ENCODE results near the gene REPIN1. TPM values are rescaled to one million over a fixed set of nuclear protein-coding genes. Genes with fewer than 3 reads are reported as not detected.
A peak's percentile ranks its signal among the peaks of the same experiment; 100 is the strongest.
"Not testable (repeated sequence)": the region's sequence is repeated elsewhere in the genome, so short reads cannot be mapped to it uniquely, and the experiment has no call there.

REPIN1 gene
- total RNA-seq, 2 experiments from 2014 or later, result 48.2 to 55.6 TPM

DNA sequence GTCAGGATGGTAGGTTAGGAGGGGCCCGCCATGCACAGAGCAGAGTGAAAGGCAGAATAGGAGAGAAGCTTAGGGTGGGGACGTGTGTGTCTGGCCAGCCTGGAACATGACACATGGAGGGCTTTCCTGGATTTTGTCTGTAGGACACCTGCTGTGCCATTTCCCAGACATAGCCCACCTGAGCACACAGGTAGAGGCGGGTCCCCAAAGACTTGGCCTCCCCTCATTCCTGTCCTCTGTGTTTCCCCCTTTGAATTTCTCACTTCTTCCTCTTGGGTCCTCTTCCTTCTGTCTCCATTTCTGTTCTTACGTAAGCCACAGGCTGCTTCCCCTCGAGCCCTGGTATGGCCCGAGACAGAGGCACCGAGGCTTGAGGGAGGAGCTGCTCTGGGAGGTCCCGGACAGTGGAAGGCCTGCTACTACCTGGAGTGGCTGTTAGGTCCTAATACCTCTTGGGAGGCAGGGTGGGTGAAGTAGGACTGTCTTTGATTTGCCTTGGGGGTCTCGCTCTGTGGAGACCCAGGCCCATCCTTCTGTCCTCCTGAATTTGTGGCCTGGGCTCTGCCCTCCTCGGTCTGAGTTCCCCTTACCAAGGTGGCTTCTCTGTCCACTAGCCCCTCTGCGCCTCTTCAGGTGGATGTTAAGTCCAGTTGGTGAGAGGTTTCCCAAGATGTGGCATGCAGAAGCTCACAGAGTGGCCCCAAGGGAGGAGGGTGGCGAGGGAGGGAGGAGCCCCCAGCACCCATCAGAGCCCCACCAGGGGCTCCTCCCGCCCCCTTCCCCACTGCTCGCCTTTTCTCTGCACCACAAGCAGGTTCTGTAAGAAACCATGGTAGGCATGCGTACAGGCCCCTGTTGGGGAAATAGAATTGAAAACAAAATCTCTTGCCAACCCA lies 16.0 kb downstream of the REPIN1 start:
- intact Hi-C loops (cut with DNase I, micrococcal nuclease), result no loop called here
- ChIA-PET POLR2A (no interaction called here), CTCF (interaction anchor here (0.7 kb wide), 1 partner anchor 35 kb away, joined by 4 read pairs; no protein-coding TSS in a partner anchor)
- DNase-seq, result no peak
- H3K27ac Mint-ChIP-seq, result no peak overlapping the region
- no peaks in the 10 kb centered on the region for H3K9me3 Mint-ChIP-seq (ENCODE audit: low read depth)
- no peak overlapping the region for H3K4me3 Mint-ChIP-seq
- H3K4me1 Mint-ChIP-seq, result peaks cover 17% of the 10 kb centered on the region
- H3K36me3 Mint-ChIP-seq (ENCODE audit: low read depth), result peaks cover 2% of the 10 kb centered on the region
- no peaks in the 10 kb centered on the region for H3K27me3 Mint-ChIP-seq
- no peak for ATAC-seq

- Mint-ChIP-seq H3K36me3 (ENCODE audit: low read depth) (peaks cover 2% of the 10 kb centered on the region), H3K27me3 (no peaks in the 10 kb centered on the region), H3K27ac (no peak overlapping the region), H3K9me3 (ENCODE audit: low read depth) (no peaks in the 10 kb centered on the region), H3K4me3 (no peak overlapping the region), H3K4me1 (peaks cover 11% of the 10 kb centered on the region)
- intact Hi-C loops (cut with DNase I, micrococcal nuclease), result no loop called here
- ChIA-PET CTCF (interaction anchor here (0.7 kb wide), 1 partner anchor 34 kb away, joined by 4 read pairs; no protein-coding TSS in a partner anchor), POLR2A (no interaction called here)
- DNase-seq (no peak), ATAC-seq (no peak)
Observed at GRCh38 chr7:150385302-150385723, 16.7 kb downstream of the REPIN1 start.

GRCh38 chr7:150385884-150386283 lies 17.3 kb downstream of the REPIN1 start:
- H3K9me3 Mint-ChIP-seq (ENCODE audit: low read depth); H3K27me3 Mint-ChIP-seq; intact Hi-C loops (cut with DNase I, micrococcal nuclease); DNase-seq; H3K27ac Mint-ChIP-seq; ATAC-seq; H3K4me1 Mint-ChIP-seq; H3K36me3 Mint-ChIP-seq (ENCODE audit: low read depth); H3K4me3 Mint-ChIP-seq; POLR2A ChIA-PET: not testable (repeated sequence)
- CTCF ChIA-PET, result interaction anchor here (0.7 to 1.2 kb wide), 2 partner anchors 31 to 34 kb away, joined by 3 to 4 read pairs; no protein-coding TSS in a partner anchor

GRCh38 chr7:150388306-150388705 lies 19.7 kb downstream of the REPIN1 start:
- H3K4me3 Mint-ChIP-seq, result no peak overlapping the region
- H3K27ac Mint-ChIP-seq, result no peak overlapping the region
- H3K27me3 Mint-ChIP-seq, result no peaks in the 10 kb centered on the region
- H3K36me3 Mint-ChIP-seq (ENCODE audit: low read depth), result peaks cover 2% of the 10 kb centered on the region
- ATAC-seq (no peak), DNase-seq (no peak)
- intact Hi-C loops (cut with DNase I, micrococcal nuclease), result no loop called here
- no peaks in the 10 kb centered on the region for H3K4me1 Mint-ChIP-seq
- ChIA-PET POLR2A (no interaction called here), CTCF (no interaction called here)
- no peaks in the 10 kb centered on the region for H3K9me3 Mint-ChIP-seq (ENCODE audit: low read depth)

- no peaks in the 10 kb centered on the region for H3K27me3 Mint-ChIP-seq
- H3K36me3 Mint-ChIP-seq (ENCODE audit: low read depth), result peaks cover 2% of the 10 kb centered on the region
- DNase-seq, result no peak
- no peaks in the 10 kb centered on the region for H3K4me1 Mint-ChIP-seq
- H3K4me3 Mint-ChIP-seq, result no peak overlapping the region
- no peak overlapping the region for H3K27ac Mint-ChIP-seq
- CTCF ChIA-PET, result no interaction called here
- no peak for ATAC-seq
- H3K9me3 Mint-ChIP-seq (ENCODE audit: low read depth), result no peaks in the 10 kb centered on the region
- POLR2A ChIA-PET, result no interaction called here
- intact Hi-C loops (cut with DNase I, micrococcal nuclease), result no loop called here
Observed at GRCh38 chr7:150388709-150389531, 20.3 kb downstream of the REPIN1 start.

DNA sequence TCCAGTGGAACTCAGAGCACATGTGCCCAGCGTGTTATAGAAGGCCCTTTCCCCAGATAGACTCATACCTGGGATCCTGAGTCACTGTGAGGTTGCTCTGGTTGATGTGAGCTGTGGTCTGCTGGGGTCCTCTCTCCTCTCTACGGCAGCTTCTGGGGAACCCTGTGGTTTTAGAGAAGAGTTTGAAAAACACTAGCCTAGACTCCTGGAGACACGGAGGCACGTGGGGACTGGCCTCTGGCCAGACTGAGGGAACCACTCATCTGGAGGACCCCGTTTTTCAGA lies 20.9 kb downstream of the REPIN1 start:
- no peak for DNase-seq
- peak; percentile 73 for ATAC-seq
- no peak overlapping the region for H3K27ac Mint-ChIP-seq
- CTCF ChIA-PET, result no interaction called here
- H3K27me3 Mint-ChIP-seq, result no peaks in the 10 kb centered on the region
- no peaks in the 10 kb centered on the region for H3K9me3 Mint-ChIP-seq (ENCODE audit: low read depth)
- H3K36me3 Mint-ChIP-seq (ENCODE audit: low read depth), result peaks cover 2% of the 10 kb centered on the region
- H3K4me1 Mint-ChIP-seq, result peaks cover 3% of the 10 kb centered on the region
- POLR2A ChIA-PET, result no interaction called here
- intact Hi-C loops (cut with DNase I, micrococcal nuclease), result no loop called here
- no peak overlapping the region for H3K4me3 Mint-ChIP-seq

GRCh38 chr7:150390205-150390604 lies 21.6 kb downstream of the REPIN1 start:
- no peaks in the 10 kb centered on the region for H3K27me3 Mint-ChIP-seq
- POLR2A ChIA-PET, result no interaction called here
- peaks cover 3% of the 10 kb centered on the region for H3K4me1 Mint-ChIP-seq
- ATAC-seq (no peak), DNase-seq (no peak)
- no peak overlapping the region for H3K27ac Mint-ChIP-seq
- H3K9me3 Mint-ChIP-seq (ENCODE audit: low read depth), result no peaks in the 10 kb centered on the region
- H3K4me3 Mint-ChIP-seq, result no peak overlapping the region
- CTCF ChIA-PET, result no interaction called here
- peaks cover 2% of the 10 kb centered on the region for H3K36me3 Mint-ChIP-seq (ENCODE audit: low read depth)
- intact Hi-C loops (cut with DNase I, micrococcal nuclease), result no loop called here

DNA sequence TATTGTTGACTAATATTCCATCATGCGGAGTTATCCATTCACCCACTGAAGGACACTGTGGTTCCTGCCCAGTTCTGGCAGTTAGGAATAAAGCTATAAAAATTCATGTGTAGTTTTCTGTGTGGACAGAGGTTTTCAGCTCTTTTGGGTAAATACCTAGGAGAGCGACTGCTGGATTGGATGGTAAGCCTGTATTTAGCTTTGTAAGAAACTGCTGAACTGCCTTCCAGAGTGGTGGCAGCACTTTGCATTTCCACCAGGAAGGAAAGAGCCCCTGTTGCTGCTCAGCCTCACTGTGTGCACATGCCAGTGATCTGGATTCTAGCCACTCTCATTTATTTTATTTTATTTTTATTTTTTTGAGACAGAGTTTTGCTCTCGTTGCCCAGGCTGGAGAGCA lies 24.7 kb downstream of the REPIN1 start:
- POLR2A ChIA-PET, result no interaction called here
- no peak for ATAC-seq
- Mint-ChIP-seq H3K27me3 (no peaks in the 10 kb centered on the region), H3K4me3 (no peak overlapping the region), H3K27ac (no peak overlapping the region), H3K4me1 (peaks cover 3% of the 10 kb centered on the region), H3K36me3 (ENCODE audit: low read depth) (peaks cover 4% of the 10 kb centered on the region), H3K9me3 (ENCODE audit: low read depth) (no peaks in the 10 kb centered on the region)
- CTCF ChIA-PET, result interaction anchor here (0.6 to 1.1 kb wide), 3 partner anchors 13 to 485 kb away, joined by 3 to 4 read pairs (median 4); no protein-coding TSS in a partner anchor
- intact Hi-C loops (cut with DNase I, micrococcal nuclease), result no loop called here
- no peak for DNase-seq

GRCh38 chr7:150396426-150396825 lies 27.8 kb downstream of the REPIN1 start:
- POLR2A ChIA-PET, result no interaction called here
- CTCF ChIA-PET, result no interaction called here

GRCh38 chr7:150396851-150397260 lies 28.2 kb downstream of the REPIN1 start:
- DNase-seq (no peak), ATAC-seq (no peak)
- Mint-ChIP-seq H3K27ac (no peak overlapping the region), H3K4me1 (peaks cover 15% of the 10 kb centered on the region), H3K36me3 (ENCODE audit: low read depth) (peaks cover 5% of the 10 kb centered on the region), H3K27me3 (no peaks in the 10 kb centered on the region), H3K9me3 (ENCODE audit: low read depth) (no peaks in the 10 kb centered on the region), H3K4me3 (no peak overlapping the region)
- ChIA-PET CTCF (interaction anchor here (0.5 kb wide), 1 partner anchor 31 kb away, joined by 4 read pairs; no protein-coding TSS in a partner anchor), POLR2A (no interaction called here)
- intact Hi-C loops (cut with DNase I, micrococcal nuclease), result no loop called here

More at GRCh38 chr7:150396426-150396825, 27.8 kb downstream of the REPIN1 start:
- H3K9me3 Mint-ChIP-seq (ENCODE audit: low read depth), result no peaks in the 10 kb centered on the region
- ATAC-seq (no peak), DNase-seq (no peak)
- no peak overlapping the region for H3K27ac Mint-ChIP-seq
- H3K4me1 Mint-ChIP-seq, result peaks cover 15% of the 10 kb centered on the region
- H3K36me3 Mint-ChIP-seq (ENCODE audit: low read depth), result peaks cover 5% of the 10 kb centered on the region
- intact Hi-C loops (cut with DNase I, micrococcal nuclease), result no loop called here
- no peak overlapping the region for H3K4me3 Mint-ChIP-seq
- H3K27me3 Mint-ChIP-seq, result no peaks in the 10 kb centered on the region

- ChIA-PET CTCF (interaction anchor here (0.5 kb wide), 1 partner anchor 32 kb away, joined by 4 read pairs; no protein-coding TSS in a partner anchor), POLR2A (no interaction called here)
- peaks cover 5% of the 10 kb centered on the region for H3K36me3 Mint-ChIP-seq (ENCODE audit: low read depth)
- H3K4me1 Mint-ChIP-seq, result peaks cover 15% of the 10 kb centered on the region
- intact Hi-C loops (cut with DNase I, micrococcal nuclease), result no loop called here
- ATAC-seq, result no peak
- H3K4me3 Mint-ChIP-seq, result no peak overlapping the region
- H3K27me3 Mint-ChIP-seq, result no peaks in the 10 kb centered on the region
- H3K9me3 Mint-ChIP-seq (ENCODE audit: low read depth), result no peaks in the 10 kb centered on the region
- H3K27ac Mint-ChIP-seq, result no peak overlapping the region
- DNase-seq, result no peak
Observed at GRCh38 chr7:150397346-150398107, 28.9 kb downstream of the REPIN1 start.
